ENCODE measurements around the gene SVIL.
"Not testable (repeated sequence)": the region's sequence is repeated elsewhere in the genome, so short reads cannot be mapped to it uniquely, and the experiment has no call there.

The SVIL gene

GRCh38 chr10:29486433-29486832 lies 148.3 kb downstream of the SVIL start:
- no peak overlapping the region for H3K4me2 ChIP-seq (ENCODE audit: low read depth, low read length, poor library complexity, severe bottlenecking)
- peaks cover 50% of the 10 kb centered on the region for H3K4me1 ChIP-seq (ENCODE audit: insufficient read depth, low read length, poor library complexity, severe bottlenecking)
- H3F3A ChIP-seq (ENCODE audit: low read depth): no peaks in the 10 kb centered on the region
- H3K4me3 ChIP-seq (ENCODE audit: low read length, poor library complexity, severe bottlenecking): no peak overlapping the region
- H3K9me2 ChIP-seq (replicated peaks; ENCODE audit: low read depth, low read length): no peaks in the 10 kb centered on the region
- no peaks in the 10 kb centered on the region for H3K79me2 ChIP-seq (ENCODE audit: insufficient read depth, low read length)
- no peaks in the 10 kb centered on the region for H4K20me1 ChIP-seq (ENCODE audit: insufficient read depth, low read length, poor library complexity, severe bottlenecking)
- H3K9ac ChIP-seq (ENCODE audit: low read depth, low read length, poor library complexity, severe bottlenecking): no peak overlapping the region
- H3K9me3 ChIP-seq (ENCODE audit: insufficient read depth, low read depth, low read length): no peaks in the 10 kb centered on the region
- TF ChIP-seq EZH2phosphoT487 (IDR thresholded peaks at IDR 0.05; ENCODE audit: borderline replicate concordance) (no peak), CTCF (conservative IDR thresholded peaks at IDR 0.05; ENCODE audit: low read length) (no peak)
- no peaks in the 10 kb centered on the region for H3K36me3 ChIP-seq (ENCODE audit: insufficient read depth, low read length)
- no peak overlapping the region for H2AFZ ChIP-seq (ENCODE audit: low read length)
- H3K27me3 ChIP-seq (ENCODE audit: insufficient read depth, low read length, poor library complexity, severe bottlenecking): no peaks in the 10 kb centered on the region

GRCh38 chr10:29484677-29485076 lies 150.1 kb downstream of the SVIL start:
- not testable (repeated sequence) for H4K20me1 ChIP-seq (ENCODE audit: insufficient read depth, low read length, poor library complexity, severe bottlenecking); H3K27me3 ChIP-seq (ENCODE audit: insufficient read depth, low read length, poor library complexity, severe bottlenecking); H2AFZ ChIP-seq (ENCODE audit: low read length); H3K79me2 ChIP-seq (ENCODE audit: insufficient read depth, low read length); H3F3A ChIP-seq (ENCODE audit: low read depth); H3K4me3 ChIP-seq (ENCODE audit: low read length, poor library complexity, severe bottlenecking); H3K36me3 ChIP-seq (ENCODE audit: insufficient read depth, low read length); H3K9me2 ChIP-seq (replicated peaks; ENCODE audit: low read depth, low read length); H3K9me3 ChIP-seq (ENCODE audit: insufficient read depth, low read depth, low read length); H3K9ac ChIP-seq (ENCODE audit: low read depth, low read length, poor library complexity, severe bottlenecking); H3K4me2 ChIP-seq (ENCODE audit: low read depth, low read length, poor library complexity, severe bottlenecking)
- peaks cover 66% of the 10 kb centered on the region for H3K4me1 ChIP-seq (ENCODE audit: insufficient read depth, low read length, poor library complexity, severe bottlenecking)

- Histone ChIP-seq H3K9me2 (replicated peaks; ENCODE audit: low read depth, low read length) (no peaks in the 10 kb centered on the region), H4K20me1 (ENCODE audit: insufficient read depth, low read length, poor library complexity, severe bottlenecking) (no peaks in the 10 kb centered on the region), H2AFZ (ENCODE audit: low read length) (peak overlapping the region; percentile 18; the same call in 1 of the 2 replicates), H3K4me2 (ENCODE audit: low read depth, low read length, poor library complexity, severe bottlenecking) (peak overlapping the region; percentile 61), H3K4me1 (ENCODE audit: insufficient read depth, low read length, poor library complexity, severe bottlenecking) (peaks cover 82% of the 10 kb centered on the region), H3K36me3 (ENCODE audit: insufficient read depth, low read length) (no peaks in the 10 kb centered on the region), H3K79me2 (ENCODE audit: insufficient read depth, low read length) (no peaks in the 10 kb centered on the region), H3F3A (ENCODE audit: low read depth) (no peaks in the 10 kb centered on the region), H3K9me3 (ENCODE audit: insufficient read depth, low read depth, low read length) (no peaks in the 10 kb centered on the region), H3K27me3 (ENCODE audit: insufficient read depth, low read length, poor library complexity, severe bottlenecking) (no peaks in the 10 kb centered on the region), H3K4me3 (ENCODE audit: low read length, poor library complexity, severe bottlenecking) (peak overlapping the region; percentile 50), H3K9ac (ENCODE audit: low read depth, low read length, poor library complexity, severe bottlenecking) (peak overlapping the region; percentile 56)
- peak; percentile 65 for TF ChIP-seq CTCF (conservative IDR thresholded peaks at IDR 0.05; ENCODE audit: low read length)
- no peak for TF ChIP-seq EZH2phosphoT487 (IDR thresholded peaks at IDR 0.05; ENCODE audit: borderline replicate concordance)
Measured at GRCh38 chr10:29482591-29483431, 152.0 kb downstream of the SVIL start.
